Retinal pigment epithelial cell (primary cell): ENCODE measurements around the gene CST8.

Experiments used
- DNase-seq: peaks from one replicate; pipeline ENCODE4 v3.0.0-alpha.2; 2010; ENCODE audit warnings: low read depth
- H3K4me3 ChIP-seq: 2 replicates; pipeline ENCODE4 v1.5.1; 2011; ENCODE audit warnings: mild to moderate bottlenecking, low read length, control low read depth, moderate library complexity
- CTCF ChIP-seq: conservative IDR thresholded peaks from 2 replicates; pipeline ENCODE4 v1.5.1; 2011; ENCODE audit warnings: low read depth, low read length, control low read depth, inconsistent platforms

Gene CST8

GRCh38 chr20:23490817-23491216, at the start of gene CST8:
CST8 (plus strand) TSS chr20:23491117; CDS start chr20:23491668, 551 bp downstream.
- TF ChIP-seq CTCF: no peak
- no peak within 1 kb of the TSS for H3K4me3 ChIP-seq
- DNase-seq: no peak

GRCh38 chr20:23441850-23442313, 49.0 kb upstream of the CST8 start:
- peak; percentile 98 for TF ChIP-seq CTCF
- DNase-seq: no peak
- no peak overlapping the region for H3K4me3 ChIP-seq

GRCh38 chr20:23442436-23442835, 48.5 kb upstream of the CST8 start:
- H3K4me3 ChIP-seq: no peak overlapping the region
- DNase-seq: no peak
- TF ChIP-seq CTCF: no peak

- H3K4me3 ChIP-seq: no peak overlapping the region
- DNase-seq: no peak
- TF ChIP-seq CTCF: no peak
These were observed 46.1 kb upstream of the CST8 start for GRCh38 chr20:23444859-23445258.

- peak; percentile 18 for DNase-seq
- TF ChIP-seq CTCF: no peak
These were observed 45.2 kb upstream of the CST8 start for GRCh38 chr20:23445596-23446217.

GRCh38 chr20:23446505-23446904, 44.4 kb upstream of the CST8 start:
- H3K4me3 ChIP-seq: no peak overlapping the region
- TF ChIP-seq CTCF: peak; percentile 63
- no peak for DNase-seq

More at GRCh38 chr20:23445596-23446217, 45.2 kb upstream of the CST8 start:
- H3K4me3 ChIP-seq: no peak overlapping the region

- no peak overlapping the region for H3K4me3 ChIP-seq
- no peak for DNase-seq
- no peak for TF ChIP-seq CTCF
These were observed 42.8 kb upstream of the CST8 start for GRCh38 chr20:23448167-23448566.
